GM08714 (cell line): Measurements from ENCODE around the gene DSCAML1.

ENCODE experiments used
- H3K4me3 ChIP-seq: fragments of 200-500 bp; sonication (Bioruptor generic); 2 replicates; pipeline ENCODE4 v1.5.1; 2014; ENCODE audit warnings: mild to moderate bottlenecking, low read length, inconsistent platforms
- ZNF274 ChIP-seq: IDR thresholded peaks from 2 replicates; pipeline ENCODE4 v1.6.1; 2012; ENCODE audit warnings: mild to moderate bottlenecking, low read depth, low read length

The DSCAML1 gene

DNA sequence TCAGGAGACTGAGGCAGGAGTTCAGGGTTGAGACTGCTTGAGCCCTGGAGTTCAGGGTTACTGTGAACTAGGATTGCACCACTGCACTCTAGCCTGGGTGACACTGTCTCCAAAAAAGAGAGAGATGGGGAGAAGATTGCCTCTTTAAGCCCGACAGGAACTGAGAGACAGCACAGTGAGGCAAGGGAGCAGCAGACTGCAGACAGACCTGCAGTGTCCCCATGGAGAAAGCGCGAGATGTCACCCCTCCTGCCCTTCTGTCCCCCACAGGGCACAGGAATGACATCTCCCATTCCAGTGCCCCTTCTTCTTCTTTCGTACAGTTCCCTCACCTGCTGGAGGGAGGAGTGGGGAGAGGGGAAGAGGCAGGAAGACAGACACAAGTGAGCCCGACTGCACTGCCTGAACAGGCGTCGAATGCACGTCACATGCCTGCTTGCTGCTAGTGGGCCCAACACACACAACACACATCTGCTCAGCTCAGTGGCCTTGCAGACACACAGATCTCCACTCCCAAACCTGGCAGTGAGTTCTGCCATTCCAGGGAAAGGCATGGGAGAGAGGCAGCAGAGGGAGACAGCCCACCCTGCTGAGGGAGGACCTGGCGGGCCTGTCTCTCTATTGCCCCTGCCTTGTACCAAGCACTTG, 167.0 kb downstream of the DSCAML1 start:
- no peak for TF ChIP-seq ZNF274
- no peak overlapping the region for H3K4me3 ChIP-seq

DNA sequence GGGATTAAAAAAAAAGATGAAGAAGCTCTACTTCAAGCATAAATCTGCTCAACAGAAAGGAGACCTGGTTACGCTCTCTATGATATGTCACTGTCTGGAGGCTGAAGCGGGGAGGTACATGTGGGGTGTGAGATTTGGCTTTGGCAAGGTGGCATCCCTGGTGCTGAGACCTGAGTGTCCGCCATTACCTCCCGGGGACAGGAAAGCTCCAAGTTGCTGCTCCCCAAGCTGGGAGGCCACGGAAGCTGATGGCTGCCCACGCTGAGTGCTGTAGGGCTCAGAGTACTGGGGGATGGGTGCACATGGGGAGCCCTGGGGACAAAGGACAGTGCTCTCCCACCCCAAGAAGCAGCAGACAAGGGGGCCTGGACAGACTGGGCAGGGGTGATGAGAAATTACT, 167.9 kb downstream of the DSCAML1 start:
- TF ChIP-seq ZNF274 = no peak
- no peak overlapping the region for H3K4me3 ChIP-seq

- no peak overlapping the region for H3K4me3 ChIP-seq
- TF ChIP-seq ZNF274 = no peak
Measured at GRCh38 chr11:117627259-117627658, 169.8 kb downstream of the DSCAML1 start.

GRCh38 chr11:117626576-117626975, 170.4 kb downstream of the DSCAML1 start:
- H3K4me3 ChIP-seq = no peak overlapping the region
- no peak for TF ChIP-seq ZNF274

- no peak overlapping the region for H3K4me3 ChIP-seq
- no peak for TF ChIP-seq ZNF274
Measured at GRCh38 chr11:117625237-117625636, 171.8 kb downstream of the DSCAML1 start.

- no peak for TF ChIP-seq ZNF274
- no peak overlapping the region for H3K4me3 ChIP-seq
Measured at GRCh38 chr11:117623831-117624271, 173.2 kb downstream of the DSCAML1 start.

DNA sequence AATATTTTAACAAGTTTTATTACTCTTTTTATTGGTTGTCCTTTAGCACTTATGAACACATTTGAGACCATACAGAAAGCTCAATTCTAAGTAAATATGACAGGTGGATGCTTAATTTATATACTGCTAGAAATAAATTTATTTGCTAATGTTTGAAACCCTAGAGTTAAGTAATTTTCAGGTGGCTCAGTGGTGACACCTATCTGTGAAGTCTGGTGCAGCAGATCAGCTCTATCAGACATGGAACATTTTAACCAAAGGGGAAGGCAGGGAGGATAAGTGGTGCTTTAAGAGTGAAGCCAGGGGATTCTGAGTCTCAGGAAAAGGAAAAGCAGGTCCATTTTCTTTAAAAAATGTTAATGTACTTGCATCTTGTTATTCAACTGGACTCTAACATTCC, 175.8 kb downstream of the DSCAML1 start:
- no peak overlapping the region for H3K4me3 ChIP-seq
- no peak for TF ChIP-seq ZNF274

GRCh38 chr11:117620659-117621058, 176.4 kb downstream of the DSCAML1 start:
- no peak overlapping the region for H3K4me3 ChIP-seq
- no peak for TF ChIP-seq ZNF274

DNA sequence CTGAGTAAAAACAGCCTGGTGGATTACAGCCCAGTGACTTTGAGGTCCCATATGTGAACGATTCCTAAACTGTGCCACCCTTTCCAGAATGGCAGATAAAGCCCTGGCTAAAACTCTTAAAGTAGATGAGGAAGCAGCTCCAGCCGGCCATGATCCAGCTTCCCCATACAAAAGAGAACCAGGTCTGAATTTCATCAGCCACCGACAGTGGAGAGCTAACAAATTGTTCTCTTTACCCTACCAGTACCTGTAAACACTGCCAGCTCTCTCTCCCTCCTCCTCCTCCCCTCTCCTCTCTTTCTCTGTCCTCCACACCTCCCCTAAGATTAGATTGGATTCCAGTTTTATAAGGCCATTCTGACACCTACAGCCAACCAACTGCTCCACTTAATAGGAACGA, 176.9 kb downstream of the DSCAML1 start:
- no peak overlapping the region for H3K4me3 ChIP-seq
- TF ChIP-seq ZNF274 = no peak

- H3K4me3 ChIP-seq = no peak overlapping the region
- no peak for TF ChIP-seq ZNF274
Measured at GRCh38 chr11:117619661-117620060, 177.4 kb downstream of the DSCAML1 start.

DNA sequence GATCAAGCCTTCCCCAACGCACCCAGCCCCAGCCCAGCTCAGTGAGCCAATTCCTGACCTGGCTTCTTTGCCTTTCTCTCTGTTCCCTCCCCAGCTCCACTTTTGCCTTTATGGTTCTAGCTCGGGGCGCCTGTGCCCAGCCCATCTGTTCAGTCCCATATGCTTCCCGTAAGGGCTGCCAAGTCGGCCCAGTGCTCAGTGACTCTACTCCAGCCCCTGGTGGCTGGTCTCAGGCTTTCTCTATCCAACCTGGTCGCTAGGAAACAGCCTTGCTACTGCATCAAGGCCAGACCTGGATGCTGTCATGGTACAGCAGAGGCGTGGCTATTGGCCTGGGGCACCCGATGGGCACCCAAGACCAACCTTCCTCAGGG, 178.0 kb downstream of the DSCAML1 start:
- no peak for TF ChIP-seq ZNF274
- no peak overlapping the region for H3K4me3 ChIP-seq

- TF ChIP-seq ZNF274 = no peak
- no peak overlapping the region for H3K4me3 ChIP-seq
Measured at GRCh38 chr11:117618302-117618981, 178.6 kb downstream of the DSCAML1 start.

- TF ChIP-seq ZNF274 = no peak
- no peak overlapping the region for H3K4me3 ChIP-seq
Measured at GRCh38 chr11:117616979-117617378, 180.0 kb downstream of the DSCAML1 start.

- H3K4me3 ChIP-seq = no peak overlapping the region
- TF ChIP-seq ZNF274 = no peak
Measured at GRCh38 chr11:117614728-117615127, 182.3 kb downstream of the DSCAML1 start.

GRCh38 chr11:117613521-117613920, 183.5 kb downstream of the DSCAML1 start:
- no peak overlapping the region for H3K4me3 ChIP-seq
- TF ChIP-seq ZNF274 = no peak

DNA sequence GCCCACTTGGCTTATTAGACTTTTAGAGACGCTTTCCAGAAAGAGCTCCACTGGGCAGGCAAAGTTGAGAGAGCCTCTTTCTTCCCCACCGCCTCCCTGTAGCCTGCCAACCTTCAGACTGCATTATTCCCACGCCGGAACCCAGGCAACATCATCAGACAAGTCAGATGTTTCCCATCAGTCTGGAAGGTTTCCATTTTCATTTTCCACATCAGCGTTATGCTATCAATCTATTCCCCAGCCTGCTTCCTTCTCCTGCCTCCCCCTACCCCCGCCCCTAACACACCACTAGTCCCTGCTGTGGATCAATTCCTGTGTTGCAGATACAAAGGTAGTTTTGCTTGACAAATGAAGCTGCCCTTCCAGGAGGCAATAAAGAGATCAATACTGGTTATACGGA, 184.8 kb downstream of the DSCAML1 start:
- no peak overlapping the region for H3K4me3 ChIP-seq
- no peak for TF ChIP-seq ZNF274

GRCh38 chr11:117610901-117611300, 186.1 kb downstream of the DSCAML1 start:
- TF ChIP-seq ZNF274 = no peak

More at GRCh38 chr11:117610901-117611300, 186.1 kb downstream of the DSCAML1 start:
- H3K4me3 ChIP-seq = no peak overlapping the region
